H9 (cell line): ENCODE results near the gene ZKSCAN4. TPM values are rescaled to one million over a fixed set of nuclear protein-coding genes. Genes with fewer than 3 reads are reported as not detected.

Experiments
- DNase-seq: peaks from one replicate; pipeline ENCODE4 v3.0.0-alpha.2; 2017
- H2AFZ ChIP-seq: one replicate; pipeline ENCODE4 v1.6.1; 2013; ENCODE audit warnings: mild to moderate bottlenecking, low read length, control low read depth, moderate library complexity
- H2AK5ac ChIP-seq: 2 replicates; pipeline ENCODE4 v1.6.1; 2013; ENCODE audit warnings: low read length, control low read depth, mixed read lengths; ENCODE audit not compliant: insufficient read length
- H2BK120ac ChIP-seq: one replicate; pipeline ENCODE4 v1.6.1; 2013; ENCODE audit warnings: low read depth, mild to moderate bottlenecking, low read length, control low read depth, inconsistent platforms; ENCODE audit not compliant: poor library complexity, severe bottlenecking
- H2BK12ac ChIP-seq: 2 replicates; pipeline ENCODE4 v1.6.1; 2013; ENCODE audit warnings: low read length, control low read depth, mixed read lengths, low read depth; ENCODE audit not compliant: insufficient read length
- H2BK15ac ChIP-seq: 2 replicates; pipeline ENCODE4 v1.6.1; 2013; ENCODE audit warnings: low read depth, low read length, control low read depth
- H2BK20ac ChIP-seq: one replicate; pipeline ENCODE4 v1.6.1; 2013; ENCODE audit warnings: low read depth, mild to moderate bottlenecking, low read length, control low read depth, inconsistent platforms; ENCODE audit not compliant: poor library complexity, severe bottlenecking
- H2BK5ac ChIP-seq: 2 replicates; pipeline ENCODE4 v1.6.1; 2013; ENCODE audit warnings: low read length, control low read depth, mixed read lengths; ENCODE audit not compliant: insufficient read length
- H3K14ac ChIP-seq: 2 replicates; pipeline ENCODE4 v1.6.1; 2013; ENCODE audit warnings: low read length, control low read depth; ENCODE audit not compliant: insufficient read depth
- H3K18ac ChIP-seq: 2 replicates; pipeline ENCODE4 v1.6.1; 2013; ENCODE audit warnings: low read depth, mild to moderate bottlenecking, mixed read lengths, low read length, control low read depth; ENCODE audit not compliant: insufficient read length
- H3K23ac ChIP-seq: 2 replicates; pipeline ENCODE4 v1.6.1; 2013; ENCODE audit warnings: low read length, control low read depth, mixed read lengths, low read depth; ENCODE audit not compliant: insufficient read length
- H3K23me2 ChIP-seq: 2 replicates; pipeline ENCODE4 v1.6.1; 2013; ENCODE audit warnings: low read depth, mild to moderate bottlenecking, mixed read lengths, low read length, control low read depth; ENCODE audit not compliant: insufficient read length, poor library complexity, severe bottlenecking
- H3K27ac ChIP-seq: 2 replicates; pipeline ENCODE4 v1.5.1; 2013; ENCODE audit warnings: low read length, control low read depth, mixed read lengths, low read depth; ENCODE audit not compliant: insufficient read length
- H3K27me3 ChIP-seq: 2 replicates; pipeline ENCODE4 v1.6.1; 2013; ENCODE audit warnings: low read length, control low read depth, inconsistent platforms; ENCODE audit not compliant: insufficient read depth
- H3K4ac ChIP-seq: 2 replicates; pipeline ENCODE4 v1.6.1; 2013; ENCODE audit warnings: low read depth, mild to moderate bottlenecking, control low read depth, inconsistent platforms, low read length, moderate library complexity
- H3K4me1 ChIP-seq: 2 replicates; pipeline ENCODE4 v1.6.1; 2013; ENCODE audit warnings: low read length, control low read depth, inconsistent platforms; ENCODE audit not compliant: insufficient read depth
- H3K4me2 ChIP-seq: 2 replicates; pipeline ENCODE4 v1.6.1; 2013; ENCODE audit warnings: low read length, control low read depth, mixed read lengths; ENCODE audit not compliant: insufficient read length, insufficient read depth
- H3K56ac ChIP-seq: 2 replicates; pipeline ENCODE4 v1.6.1; 2013; ENCODE audit warnings: low read depth, mild to moderate bottlenecking, mixed read lengths, low read length, control low read depth; ENCODE audit not compliant: insufficient read length
- H3K79me1 ChIP-seq: 2 replicates; pipeline ENCODE4 v1.6.1; 2013; ENCODE audit warnings: low read depth, mild to moderate bottlenecking, moderate library complexity, low read length, control low read depth, inconsistent platforms; ENCODE audit not compliant: insufficient read depth, poor library complexity, severe bottlenecking
- H3K79me2 ChIP-seq: 2 replicates; pipeline ENCODE4 v1.6.1; 2013; ENCODE audit warnings: low read length, control low read depth, inconsistent platforms; ENCODE audit not compliant: insufficient read depth
- H3K9ac ChIP-seq: 2 replicates; pipeline ENCODE4 v1.6.1; 2013; ENCODE audit warnings: low read length, control low read depth, mixed read lengths; ENCODE audit not compliant: insufficient read length; ENCODE audit errors: extremely low read depth
- H3K9me3 ChIP-seq: one replicate; pipeline ENCODE4 v1.6.1; 2013; ENCODE audit warnings: low read depth, low read length, inconsistent platforms; ENCODE audit not compliant: control insufficient read depth
- H3T11ph ChIP-seq: one replicate; pipeline ENCODE4 v1.6.1; 2013; ENCODE audit warnings: mild to moderate bottlenecking, low read length, control low read depth, inconsistent platforms
- H4K20me1 ChIP-seq: one replicate; pipeline ENCODE4 v1.6.1; 2013; ENCODE audit not compliant: control insufficient read depth, insufficient read length, insufficient read depth
- H4K5ac ChIP-seq: 2 replicates; pipeline ENCODE4 v1.6.1; 2013; ENCODE audit warnings: low read depth, mild to moderate bottlenecking, mixed read lengths, low read length, control low read depth; ENCODE audit not compliant: insufficient read length
- H4K8ac ChIP-seq: replicated peaks from 2 replicates; pipeline ENCODE4 v1.6.1; 2013; ENCODE audit warnings: low read length, control low read depth, mixed read lengths, low read depth; ENCODE audit not compliant: insufficient read length
- H4K91ac ChIP-seq: 2 replicates; pipeline ENCODE4 v1.6.1; 2013; ENCODE audit warnings: low read depth, mild to moderate bottlenecking, moderate library complexity, mixed read lengths, low read length, control low read depth; ENCODE audit not compliant: insufficient read length
- H3K27ac Mint-ChIP-seq, 3 experiments: 2 replicates in 2 of 3; 3 replicates in 1 of 3; pipeline ENCODE4 v1.8.0; 2020 to 2021; ENCODE audit warnings: mixed read lengths in 3 of 3, mild to moderate bottlenecking in 1 of 3, moderate library complexity in 1 of 3
- H3K27me3 Mint-ChIP-seq: 2 replicates; pipeline ENCODE4 v1.8.0; 2021; ENCODE audit warnings: low read depth, mild to moderate bottlenecking, moderate library complexity, mixed read lengths
- H3K36me3 Mint-ChIP-seq, 3 experiments: 2 replicates in 2 of 3; 3 replicates in 1 of 3; pipeline ENCODE4 v1.8.0; 2020 to 2021; ENCODE audit warnings: low read depth in 3 of 3, mixed read lengths in 3 of 3; ENCODE audit not compliant: insufficient read depth in 1 of 3
- H3K4me1 Mint-ChIP-seq, 2 experiments: 2 replicates each; pipeline ENCODE4 v1.8.0; 2020; ENCODE audit warnings: mixed read lengths in 2 of 2
- H3K4me3 Mint-ChIP-seq, 2 experiments: 2 replicates in 1 of 2; 3 replicates in 1 of 2; pipeline ENCODE4 v1.8.0; 2020 to 2021; ENCODE audit warnings: mild to moderate bottlenecking in 2 of 2, mixed read lengths in 2 of 2, moderate library complexity in 1 of 2
- H3K9me3 Mint-ChIP-seq, 2 experiments: 2 replicates in 1 of 2; 3 replicates in 1 of 2; pipeline ENCODE4 v1.8.0; 2020; ENCODE audit warnings: mild to moderate bottlenecking in 2 of 2, mixed read lengths in 2 of 2, moderate library complexity in 1 of 2
- CTCF ChIP-seq: fragments of 200-600 bp; sonication (generic); conservative IDR thresholded peaks from 3 replicates; pipeline ENCODE4 v1.8.0; 2021; ENCODE audit warnings: antibody characterized with exemption, mild to moderate bottlenecking
- whole genome bisulfite sequencing: extraction: QIAGEN DNeasy Blood & Tissue Kit; methylation state at CpG from one replicate; pipeline ENCODE4 v1.1.7; 2013; ENCODE audit warnings: missing lambda C conversion rate, low lambda C conversion rate, mixed read lengths; ENCODE audit not compliant: insufficient read length; ENCODE audit errors: extremely low coverage; 5-methylcytosine and 5-hydroxymethylcytosine counted together
- total RNA-seq: library from RNA; stranded (reverse); gene quantifications from 2 replicates; pipeline ENCODE4 v1.2.1, GENCODE V29; 2021

The ZKSCAN4 gene
- total RNA-seq, 1 experiment from 2014 or later, result 8.8 TPM

GRCh38 chr6:28224131-28225055 lies 27.7 kb downstream of the ZKSCAN4 start:
- peak overlapping the region in 1 of 3 experiments; percentile 31; a peak in 2 of 7 replicates for H3K27ac Mint-ChIP-seq
- H4K8ac ChIP-seq, result no peak overlapping the region
- H3K79me1 ChIP-seq, result no peaks in the 10 kb centered on the region
- no peaks in the 10 kb centered on the region for H3K9me3 ChIP-seq
- H3K9me3 Mint-ChIP-seq, result no peaks in the 10 kb centered on the region
- no peak overlapping the region for H2AK5ac ChIP-seq
- H3K23ac ChIP-seq, result no peak overlapping the region
- TF ChIP-seq CTCF, result no peak
- H3K4me1 Mint-ChIP-seq, result peaks cover 8 to 11% of the 10 kb centered on the region in 2 experiments
- no peak overlapping the region for H2BK20ac ChIP-seq
- peak overlapping the region; percentile 69 for H3K9ac ChIP-seq
- DNase-seq, result no peak
- no peak overlapping the region for H4K5ac ChIP-seq
- no peak overlapping the region for H3K56ac ChIP-seq
- peak overlapping the region; percentile 86 to 96 for H3K4me3 Mint-ChIP-seq
- H2BK5ac ChIP-seq, result no peak overlapping the region
- H3T11ph ChIP-seq, result no peak overlapping the region
- peaks cover 50% of the 10 kb centered on the region for H3K27me3 Mint-ChIP-seq
- no peak overlapping the region for H2BK15ac ChIP-seq
- no peaks in the 10 kb centered on the region for H3K79me2 ChIP-seq
- H3K23me2 ChIP-seq, result peaks cover 7% of the 10 kb centered on the region
- no peak overlapping the region for H2BK120ac ChIP-seq
- peak overlapping the region; percentile 78 for H3K4me2 ChIP-seq
- no peak overlapping the region for H4K91ac ChIP-seq
- H3K27ac ChIP-seq, result no peak overlapping the region
- H3K4ac ChIP-seq, result no peak overlapping the region
- peak overlapping the region; percentile 52 for H2AFZ ChIP-seq
- no peaks in the 10 kb centered on the region for H4K20me1 ChIP-seq
- peaks cover 6% of the 10 kb centered on the region; the same call in 1 of the 2 replicates for H3K27me3 ChIP-seq
- no peaks in the 10 kb centered on the region for H3K4me1 ChIP-seq
- H3K14ac ChIP-seq, result no peak overlapping the region
- H3K18ac ChIP-seq, result no peak overlapping the region
- H2BK12ac ChIP-seq, result no peak overlapping the region
- WGBS, result no CpG with 5 or more reads among the region's 9 CpGs
- H3K36me3 Mint-ChIP-seq, result peaks cover 22 to 24% (median 24%) of the 10 kb centered on the region in 3 experiments; a peak in 6 of 7 replicates
